ENCODE data around the gene PIN1. TPM values are rescaled to one million over a fixed set of nuclear protein-coding genes. Genes with fewer than 3 reads are reported as not detected.

PIN1 gene
- total and polyA plus RNA-seq, 2 of the 13 experiments (the other 11 are each of a cell fraction or from before 2014, with no cell fraction given): 31.9 to 72.0 TPM

DNA sequence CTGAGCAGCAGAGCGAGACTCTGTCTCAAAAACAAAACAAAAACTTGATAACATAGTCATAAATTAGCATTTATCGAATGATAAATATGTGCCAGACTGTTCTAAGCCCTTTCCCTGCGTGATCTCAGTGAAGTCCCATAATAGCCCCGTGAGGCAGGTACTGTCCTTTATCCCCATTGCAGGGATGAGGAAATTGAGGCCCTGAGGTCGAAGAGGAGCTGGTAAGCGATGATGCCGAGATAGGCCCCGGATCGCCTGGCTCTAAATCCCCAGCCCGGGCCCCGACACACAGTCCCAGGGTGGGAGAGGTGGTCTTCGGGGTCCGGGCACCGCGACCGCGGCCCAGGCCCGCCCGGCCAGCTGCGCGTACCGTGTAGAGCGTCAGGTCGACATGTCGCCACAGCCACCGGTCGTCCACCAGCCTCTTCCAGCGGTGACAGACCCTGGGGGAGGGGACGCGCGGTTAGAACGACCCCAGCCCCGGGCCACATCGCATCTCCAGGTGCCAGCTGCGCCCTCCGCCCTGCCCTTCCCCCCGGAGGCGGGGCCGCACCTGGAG, 16.9 kb upstream of the PIN1 start (continued):
- TF ChIP-seq ETV5 (CRISPR knock-in tag; IDR thresholded peaks at IDR 0.05; ENCODE audit: borderline replicate concordance) (no peak; the same call in 1 of the 2 replicates), HNF1B (CRISPR knock-in tag; IDR thresholded peaks at IDR 0.05) (no peak), KLF15 (CRISPR knock-in tag; IDR thresholded peaks at IDR 0.05; ENCODE audit: borderline replicate concordance) (no peak), MTA1 (CRISPR knock-in tag; IDR thresholded peaks at IDR 0.05; ENCODE audit: borderline replicate concordance) (0 out of 2 replicates have a peak, but pooled peaks have one; percentile 23), RORA (CRISPR knock-in tag; IDR thresholded peaks at IDR 0.05) (no peak), ZNF761 (CRISPR knock-in tag; conservative IDR thresholded peaks at IDR 0.05) (no peak), ZBTB3 (CRISPR knock-in tag; IDR thresholded peaks at IDR 0.05; ENCODE audit: borderline replicate concordance, low read depth) (0 out of 2 replicates have a peak, but pooled peaks have one; percentile 1), STAG1 (CRISPR knock-in tag; IDR thresholded peaks at IDR 0.05) (0 out of 2 replicates have a peak, but pooled peaks have one; percentile 4)
- TF ChIP-seq, protein P1, sequence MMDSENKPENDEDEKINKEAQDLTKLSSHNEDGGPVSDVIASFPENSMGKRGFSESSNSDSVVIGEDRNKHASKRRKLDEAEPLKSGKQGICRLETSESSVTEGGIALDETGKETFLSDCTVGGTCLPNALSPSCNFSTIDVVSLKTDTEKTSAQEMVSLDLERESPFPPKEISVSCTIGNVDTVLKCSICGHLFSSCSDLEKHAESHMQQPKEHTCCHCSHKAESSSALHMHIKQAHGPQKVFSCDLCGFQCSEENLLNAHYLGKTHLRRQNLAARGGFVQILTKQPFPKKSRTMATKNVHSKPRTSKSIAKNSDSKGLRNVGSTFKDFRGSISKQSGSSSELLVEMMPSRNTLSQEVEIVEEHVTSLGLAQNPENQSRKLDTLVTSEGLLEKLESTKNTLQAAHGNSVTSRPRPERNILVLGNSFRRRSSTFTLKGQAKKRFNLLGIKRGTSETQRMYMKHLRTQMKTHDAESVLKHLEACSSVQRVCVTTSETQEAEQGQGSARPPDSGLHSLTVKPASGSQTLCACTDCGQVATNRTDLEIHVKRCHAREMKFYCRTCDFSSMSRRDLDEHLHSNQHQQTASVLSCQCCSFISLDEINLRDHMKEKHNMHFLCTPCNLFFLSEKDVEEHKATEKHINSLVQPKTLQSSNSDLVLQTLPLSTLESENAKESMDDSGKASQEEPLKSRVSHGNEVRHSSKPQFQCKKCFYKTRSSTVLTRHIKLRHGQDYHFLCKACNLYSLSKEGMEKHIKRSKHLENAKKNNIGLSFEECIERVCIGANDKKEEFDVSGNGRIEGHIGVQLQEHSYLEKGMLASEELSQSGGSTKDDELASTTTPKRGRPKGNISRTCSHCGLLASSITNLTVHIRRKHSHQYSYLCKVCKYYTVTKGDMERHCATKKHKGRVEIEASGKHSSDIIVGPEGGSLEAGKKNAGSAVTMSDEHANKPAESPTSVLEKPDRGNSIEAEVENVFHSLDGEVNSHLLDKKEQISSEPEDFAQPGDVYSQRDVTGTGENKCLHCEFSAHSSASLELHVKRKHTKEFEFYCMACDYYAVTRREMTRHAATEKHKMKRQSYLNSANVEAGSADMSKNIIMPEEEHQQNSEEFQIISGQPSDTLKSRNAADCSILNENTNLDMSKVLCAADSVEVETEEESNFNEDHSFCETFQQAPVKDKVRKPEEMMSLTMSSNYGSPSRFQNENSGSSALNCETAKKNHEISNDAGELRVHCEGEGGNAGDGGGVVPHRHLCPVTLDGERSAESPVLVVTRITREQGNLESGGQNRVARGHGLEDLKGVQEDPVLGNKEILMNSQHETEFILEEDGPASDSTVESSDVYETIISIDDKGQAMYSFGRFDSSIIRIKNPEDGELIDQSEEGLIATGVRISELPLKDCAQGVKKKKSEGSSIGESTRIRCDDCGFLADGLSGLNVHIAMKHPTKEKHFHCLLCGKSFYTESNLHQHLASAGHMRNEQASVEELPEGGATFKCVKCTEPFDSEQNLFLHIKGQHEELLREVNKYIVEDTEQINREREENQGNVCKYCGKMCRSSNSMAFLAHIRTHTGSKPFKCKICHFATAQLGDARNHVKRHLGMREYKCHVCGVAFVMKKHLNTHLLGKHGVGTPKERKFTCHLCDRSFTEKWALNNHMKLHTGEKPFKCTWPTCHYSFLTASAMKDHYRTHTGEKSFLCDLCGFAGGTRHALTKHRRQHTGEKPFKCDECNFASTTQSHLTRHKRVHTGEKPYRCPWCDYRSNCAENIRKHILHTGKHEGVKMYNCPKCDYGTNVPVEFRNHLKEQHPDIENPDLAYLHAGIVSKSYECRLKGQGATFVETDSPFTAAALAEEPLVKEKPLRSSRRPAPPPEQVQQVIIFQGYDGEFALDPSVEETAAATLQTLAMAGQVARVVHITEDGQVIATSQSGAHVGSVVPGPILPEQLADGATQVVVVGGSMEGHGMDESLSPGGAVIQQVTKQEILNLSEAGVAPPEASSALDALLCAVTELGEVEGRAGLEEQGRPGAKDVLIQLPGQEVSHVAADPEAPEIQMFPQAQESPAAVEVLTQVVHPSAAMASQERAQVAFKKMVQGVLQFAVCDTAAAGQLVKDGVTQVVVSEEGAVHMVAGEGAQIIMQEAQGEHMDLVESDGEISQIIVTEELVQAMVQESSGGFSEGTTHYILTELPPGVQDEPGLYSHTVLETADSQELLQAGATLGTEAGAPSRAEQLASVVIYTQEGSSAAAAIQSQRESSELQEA (CRISPR knock-in tag; IDR thresholded peaks at IDR 0.05; ENCODE audit: not compliant biosample characterization): no peak
- TF ChIP-seq, protein P2, sequence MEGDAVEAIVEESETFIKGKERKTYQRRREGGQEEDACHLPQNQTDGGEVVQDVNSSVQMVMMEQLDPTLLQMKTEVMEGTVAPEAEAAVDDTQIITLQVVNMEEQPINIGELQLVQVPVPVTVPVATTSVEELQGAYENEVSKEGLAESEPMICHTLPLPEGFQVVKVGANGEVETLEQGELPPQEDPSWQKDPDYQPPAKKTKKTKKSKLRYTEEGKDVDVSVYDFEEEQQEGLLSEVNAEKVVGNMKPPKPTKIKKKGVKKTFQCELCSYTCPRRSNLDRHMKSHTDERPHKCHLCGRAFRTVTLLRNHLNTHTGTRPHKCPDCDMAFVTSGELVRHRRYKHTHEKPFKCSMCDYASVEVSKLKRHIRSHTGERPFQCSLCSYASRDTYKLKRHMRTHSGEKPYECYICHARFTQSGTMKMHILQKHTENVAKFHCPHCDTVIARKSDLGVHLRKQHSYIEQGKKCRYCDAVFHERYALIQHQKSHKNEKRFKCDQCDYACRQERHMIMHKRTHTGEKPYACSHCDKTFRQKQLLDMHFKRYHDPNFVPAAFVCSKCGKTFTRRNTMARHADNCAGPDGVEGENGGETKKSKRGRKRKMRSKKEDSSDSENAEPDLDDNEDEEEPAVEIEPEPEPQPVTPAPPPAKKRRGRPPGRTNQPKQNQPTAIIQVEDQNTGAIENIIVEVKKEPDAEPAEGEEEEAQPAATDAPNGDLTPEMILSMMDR (CRISPR knock-in tag; IDR thresholded peaks at IDR 0.05): no peak
- TF ChIP-seq, protein P3, sequence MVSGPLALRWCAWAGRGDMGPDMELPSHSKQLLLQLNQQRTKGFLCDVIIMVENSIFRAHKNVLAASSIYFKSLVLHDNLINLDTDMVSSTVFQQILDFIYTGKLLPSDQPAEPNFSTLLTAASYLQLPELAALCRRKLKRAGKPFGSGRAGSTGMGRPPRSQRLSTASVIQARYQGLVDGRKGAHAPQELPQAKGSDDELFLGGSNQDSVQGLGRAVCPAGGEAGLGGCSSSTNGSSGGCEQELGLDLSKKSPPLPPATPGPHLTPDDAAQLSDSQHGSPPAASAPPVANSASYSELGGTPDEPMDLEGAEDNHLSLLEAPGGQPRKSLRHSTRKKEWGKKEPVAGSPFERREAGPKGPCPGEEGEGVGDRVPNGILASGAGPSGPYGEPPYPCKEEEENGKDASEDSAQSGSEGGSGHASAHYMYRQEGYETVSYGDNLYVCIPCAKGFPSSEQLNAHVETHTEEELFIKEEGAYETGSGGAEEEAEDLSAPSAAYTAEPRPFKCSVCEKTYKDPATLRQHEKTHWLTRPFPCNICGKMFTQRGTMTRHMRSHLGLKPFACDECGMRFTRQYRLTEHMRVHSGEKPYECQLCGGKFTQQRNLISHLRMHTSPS (CRISPR knock-in tag; IDR thresholded peaks at IDR 0.05; ENCODE audit: low read depth): no peak; the same call in 1 of the 2 replicates
- TF ChIP-seq, protein P4, sequence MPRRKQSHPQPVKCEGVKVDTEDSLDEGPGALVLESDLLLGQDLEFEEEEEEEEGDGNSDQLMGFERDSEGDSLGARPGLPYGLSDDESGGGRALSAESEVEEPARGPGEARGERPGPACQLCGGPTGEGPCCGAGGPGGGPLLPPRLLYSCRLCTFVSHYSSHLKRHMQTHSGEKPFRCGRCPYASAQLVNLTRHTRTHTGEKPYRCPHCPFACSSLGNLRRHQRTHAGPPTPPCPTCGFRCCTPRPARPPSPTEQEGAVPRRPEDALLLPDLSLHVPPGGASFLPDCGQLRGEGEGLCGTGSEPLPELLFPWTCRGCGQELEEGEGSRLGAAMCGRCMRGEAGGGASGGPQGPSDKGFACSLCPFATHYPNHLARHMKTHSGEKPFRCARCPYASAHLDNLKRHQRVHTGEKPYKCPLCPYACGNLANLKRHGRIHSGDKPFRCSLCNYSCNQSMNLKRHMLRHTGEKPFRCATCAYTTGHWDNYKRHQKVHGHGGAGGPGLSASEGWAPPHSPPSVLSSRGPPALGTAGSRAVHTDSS (CRISPR knock-in tag; conservative IDR thresholded peaks at IDR 0.05): no peak
